HG03108 (cell line): ENCODE data around the gene SLC9A1.

Experiments used
- ATAC-seq: cut with Tn5 transposase; IDR thresholded peaks from one replicate; pipeline ENCODE4 v1.9.1; 2021; ENCODE audit warnings: moderate library complexity; ENCODE audit not compliant: unreplicated experiment

Gene SLC9A1

GRCh38 chr1:27108588-27108987, 46.3 kb downstream of the SLC9A1 start:
- no peak for ATAC-seq

- ATAC-seq, result no peak
Measured at GRCh38 chr1:27106561-27107323, 48.2 kb downstream of the SLC9A1 start.

GRCh38 chr1:27105018-27105417, 49.9 kb downstream of the SLC9A1 start:
- ATAC-seq, result no peak

- no peak for ATAC-seq
Measured at GRCh38 chr1:27103498-27103897, 51.4 kb downstream of the SLC9A1 start.

- ATAC-seq, result no peak
Measured at GRCh38 chr1:27102707-27103468, 52.0 kb downstream of the SLC9A1 start.

GRCh38 chr1:27102134-27102706, 52.7 kb downstream of the SLC9A1 start:
- ATAC-seq, result no peak

GRCh38 chr1:27101696-27102095, 53.2 kb downstream of the SLC9A1 start:
- ATAC-seq, result no peak

- no peak for ATAC-seq
Measured at GRCh38 chr1:27101054-27101491, 53.9 kb downstream of the SLC9A1 start.

- ATAC-seq, result no peak
Measured at GRCh38 chr1:27100335-27101053, 54.4 kb downstream of the SLC9A1 start.

GRCh38 chr1:27099587-27100334, 55.2 kb downstream of the SLC9A1 start:
- peak; percentile 36 for ATAC-seq

- ATAC-seq, result peak; percentile 27
Measured at GRCh38 chr1:27099135-27099586, 55.8 kb downstream of the SLC9A1 start.

- no peak for ATAC-seq
Measured at GRCh38 chr1:27098431-27099134, 56.3 kb downstream of the SLC9A1 start.

- ATAC-seq, result no peak
Measured at GRCh38 chr1:27097484-27097917, 57.4 kb downstream of the SLC9A1 start.

GRCh38 chr1:27095576-27095975, 59.3 kb downstream of the SLC9A1 start:
- ATAC-seq, result no peak

GRCh38 chr1:27092888-27093287, 62.0 kb downstream of the SLC9A1 start:
- no peak for ATAC-seq

GRCh38 chr1:27090911-27091310, 64.0 kb downstream of the SLC9A1 start:
- no peak for ATAC-seq

GRCh38 chr1:27087371-27088220, 67.3 kb downstream of the SLC9A1 start:
- no peak for ATAC-seq

GRCh38 chr1:27086628-27087027, 68.3 kb downstream of the SLC9A1 start:
- ATAC-seq, result no peak

GRCh38 chr1:27086026-27086425, 68.9 kb downstream of the SLC9A1 start:
- ATAC-seq, result no peak
